HL-60 (cell line): ENCODE measurements around the gene MYBPC2.

Experiments used
- GABPA ChIP-seq: IDR thresholded peaks from 2 replicates; pipeline ENCODE4 v1.6.1; 2012; ENCODE audit warnings: low read depth
- POLR2AphosphoS5 ChIP-seq: IDR thresholded peaks from 2 replicates; pipeline ENCODE4 v1.6.1; 2012; ENCODE audit warnings: low read depth
- TF ChIP-seq, protein P1 (sequence below): IDR thresholded peaks from one replicate; pipeline ENCODE4 v1.5.1; 2011; ENCODE audit warnings: low read length, control low read depth, inconsistent platforms; ENCODE audit not compliant: insufficient read depth
- TF ChIP-seq, protein P2 (sequence below): IDR thresholded peaks from 2 replicates; pipeline ENCODE4 v1.6.1; 2012; ENCODE audit warnings: low read depth; ENCODE audit not compliant: insufficient replicate concordance

DNA sequence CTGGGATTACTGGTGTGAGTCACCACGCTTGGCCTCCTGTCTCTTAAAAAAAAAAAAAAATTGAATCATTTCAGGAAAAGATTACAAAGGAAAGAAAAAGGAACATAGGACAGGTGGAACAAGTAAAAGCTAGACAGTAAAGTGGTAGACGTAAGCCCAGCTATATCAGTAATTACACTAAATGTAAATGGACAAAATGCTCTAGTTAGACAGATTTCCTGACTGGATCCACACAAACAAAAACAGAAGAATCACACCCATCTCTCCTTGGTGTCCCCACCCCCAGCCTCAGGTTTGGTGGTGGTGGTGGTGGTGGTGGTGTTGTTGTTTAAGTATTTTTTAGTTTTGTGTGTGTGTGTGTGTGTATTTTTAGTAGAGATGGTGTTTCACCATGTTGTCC is 20.3 kb upstream of the MYBPC2 start:
- TF ChIP-seq, protein P1, sequence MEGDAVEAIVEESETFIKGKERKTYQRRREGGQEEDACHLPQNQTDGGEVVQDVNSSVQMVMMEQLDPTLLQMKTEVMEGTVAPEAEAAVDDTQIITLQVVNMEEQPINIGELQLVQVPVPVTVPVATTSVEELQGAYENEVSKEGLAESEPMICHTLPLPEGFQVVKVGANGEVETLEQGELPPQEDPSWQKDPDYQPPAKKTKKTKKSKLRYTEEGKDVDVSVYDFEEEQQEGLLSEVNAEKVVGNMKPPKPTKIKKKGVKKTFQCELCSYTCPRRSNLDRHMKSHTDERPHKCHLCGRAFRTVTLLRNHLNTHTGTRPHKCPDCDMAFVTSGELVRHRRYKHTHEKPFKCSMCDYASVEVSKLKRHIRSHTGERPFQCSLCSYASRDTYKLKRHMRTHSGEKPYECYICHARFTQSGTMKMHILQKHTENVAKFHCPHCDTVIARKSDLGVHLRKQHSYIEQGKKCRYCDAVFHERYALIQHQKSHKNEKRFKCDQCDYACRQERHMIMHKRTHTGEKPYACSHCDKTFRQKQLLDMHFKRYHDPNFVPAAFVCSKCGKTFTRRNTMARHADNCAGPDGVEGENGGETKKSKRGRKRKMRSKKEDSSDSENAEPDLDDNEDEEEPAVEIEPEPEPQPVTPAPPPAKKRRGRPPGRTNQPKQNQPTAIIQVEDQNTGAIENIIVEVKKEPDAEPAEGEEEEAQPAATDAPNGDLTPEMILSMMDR: no peak
- no peak for TF ChIP-seq GABPA
- TF ChIP-seq, protein P2, sequence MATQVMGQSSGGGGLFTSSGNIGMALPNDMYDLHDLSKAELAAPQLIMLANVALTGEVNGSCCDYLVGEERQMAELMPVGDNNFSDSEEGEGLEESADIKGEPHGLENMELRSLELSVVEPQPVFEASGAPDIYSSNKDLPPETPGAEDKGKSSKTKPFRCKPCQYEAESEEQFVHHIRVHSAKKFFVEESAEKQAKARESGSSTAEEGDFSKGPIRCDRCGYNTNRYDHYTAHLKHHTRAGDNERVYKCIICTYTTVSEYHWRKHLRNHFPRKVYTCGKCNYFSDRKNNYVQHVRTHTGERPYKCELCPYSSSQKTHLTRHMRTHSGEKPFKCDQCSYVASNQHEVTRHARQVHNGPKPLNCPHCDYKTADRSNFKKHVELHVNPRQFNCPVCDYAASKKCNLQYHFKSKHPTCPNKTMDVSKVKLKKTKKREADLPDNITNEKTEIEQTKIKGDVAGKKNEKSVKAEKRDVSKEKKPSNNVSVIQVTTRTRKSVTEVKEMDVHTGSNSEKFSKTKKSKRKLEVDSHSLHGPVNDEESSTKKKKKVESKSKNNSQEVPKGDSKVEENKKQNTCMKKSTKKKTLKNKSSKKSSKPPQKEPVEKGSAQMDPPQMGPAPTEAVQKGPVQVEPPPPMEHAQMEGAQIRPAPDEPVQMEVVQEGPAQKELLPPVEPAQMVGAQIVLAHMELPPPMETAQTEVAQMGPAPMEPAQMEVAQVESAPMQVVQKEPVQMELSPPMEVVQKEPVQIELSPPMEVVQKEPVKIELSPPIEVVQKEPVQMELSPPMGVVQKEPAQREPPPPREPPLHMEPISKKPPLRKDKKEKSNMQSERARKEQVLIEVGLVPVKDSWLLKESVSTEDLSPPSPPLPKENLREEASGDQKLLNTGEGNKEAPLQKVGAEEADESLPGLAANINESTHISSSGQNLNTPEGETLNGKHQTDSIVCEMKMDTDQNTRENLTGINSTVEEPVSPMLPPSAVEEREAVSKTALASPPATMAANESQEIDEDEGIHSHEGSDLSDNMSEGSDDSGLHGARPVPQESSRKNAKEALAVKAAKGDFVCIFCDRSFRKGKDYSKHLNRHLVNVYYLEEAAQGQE: no peak
- TF ChIP-seq POLR2AphosphoS5: no peak
